Mesendoderm (in vitro differentiated cells): ENCODE measurements around the gene SRSF6.

Experiments
- DNase-seq: peaks from one replicate; pipeline ENCODE4 v3.0.0; 2013
- H2AK5ac ChIP-seq: 2 replicates; pipeline ENCODE4 v1.6.1; 2013; ENCODE audit warnings: low read length, inconsistent platforms
- H2BK120ac ChIP-seq: 2 replicates; pipeline ENCODE4 v1.6.1; 2013; ENCODE audit warnings: low read depth, mild to moderate bottlenecking, low read length, moderate library complexity, mixed read lengths
- H2BK15ac ChIP-seq: replicated peaks from 2 replicates; pipeline ENCODE4 v1.6.1; 2013; ENCODE audit warnings: low read depth, mild to moderate bottlenecking, moderate library complexity
- H2BK5ac ChIP-seq: 2 replicates; pipeline ENCODE4 v1.6.1; 2013; ENCODE audit warnings: low read length, inconsistent platforms
- H3K18ac ChIP-seq: 2 replicates; pipeline ENCODE4 v1.6.1; 2013; ENCODE audit warnings: mild to moderate bottlenecking, low read length, mixed read lengths
- H3K23ac ChIP-seq: one replicate; pipeline ENCODE4 v1.6.1; 2013; ENCODE audit warnings: low read length
- H3K27ac ChIP-seq: 2 replicates; pipeline ENCODE4 v1.5.1; 2013; ENCODE audit warnings: low read depth, mild to moderate bottlenecking, inconsistent platforms, low read length, moderate library complexity
- H3K27me3 ChIP-seq: 2 replicates; pipeline ENCODE4 v1.6.1; 2013; ENCODE audit warnings: low read length, control low read depth, mild to moderate bottlenecking, inconsistent platforms; ENCODE audit not compliant: insufficient read depth, poor library complexity
- H3K36me3 ChIP-seq: 2 replicates; pipeline ENCODE4 v1.6.1; 2013; ENCODE audit warnings: low read length, inconsistent platforms; ENCODE audit not compliant: control insufficient read depth, insufficient read depth
- H3K4ac ChIP-seq: one replicate; pipeline ENCODE4 v1.6.1; 2013; ENCODE audit warnings: low read depth, mild to moderate bottlenecking, low read length, moderate library complexity
- H3K4me1 ChIP-seq: 2 replicates; pipeline ENCODE4 v1.6.1; 2013; ENCODE audit warnings: low read depth, low read length, inconsistent platforms; ENCODE audit not compliant: control insufficient read depth
- H3K4me2 ChIP-seq: 2 replicates; pipeline ENCODE4 v1.6.1; 2013; ENCODE audit warnings: low read length
- H3K4me3 ChIP-seq: 2 replicates; pipeline ENCODE4 v1.5.1; 2013; ENCODE audit warnings: mild to moderate bottlenecking, low read length
- H3K56ac ChIP-seq: one replicate; pipeline ENCODE4 v1.6.1; 2013; ENCODE audit warnings: low read length
- H3K79me1 ChIP-seq: 2 replicates; pipeline ENCODE4 v1.6.1; 2013; ENCODE audit warnings: low read length, inconsistent platforms
- H3K79me2 ChIP-seq: 2 replicates; pipeline ENCODE4 v1.6.1; 2013; ENCODE audit warnings: mild to moderate bottlenecking, low read length; ENCODE audit not compliant: control insufficient read depth, insufficient read depth
- H3K9ac ChIP-seq: 2 replicates; pipeline ENCODE4 v1.6.1; 2013; ENCODE audit warnings: low read length, inconsistent platforms
- H4K5ac ChIP-seq: one replicate; pipeline ENCODE4 v1.6.1; 2013; ENCODE audit warnings: low read length
- H4K8ac ChIP-seq: one replicate; pipeline ENCODE4 v1.6.1; 2013; ENCODE audit warnings: low read depth, mild to moderate bottlenecking, control low read depth, low read length, moderate library complexity
- WGBS: extraction: QIAGEN DNeasy Blood & Tissue Kit; methylation state at CpG from one replicate; pipeline ENCODE4 v1.1.7; 2013; ENCODE audit warnings: low lambda C conversion rate, missing lambda C conversion rate; ENCODE audit not compliant: insufficient coverage; ENCODE audit errors: extremely low coverage; 5-methylcytosine and 5-hydroxymethylcytosine counted together

Gene SRSF6

GRCh38 chr20:43433250-43433854 lies 24.3 kb upstream of the SRSF6 start:
- no peak overlapping the region for H4K8ac ChIP-seq
- no peak overlapping the region for H2BK120ac ChIP-seq
- no peak overlapping the region for H3K4me3 ChIP-seq
- H4K5ac ChIP-seq = no peak overlapping the region
- H3K9ac ChIP-seq = no peak overlapping the region
- no peak overlapping the region for H2BK5ac ChIP-seq
- no peak overlapping the region for H2AK5ac ChIP-seq
- H3K4ac ChIP-seq = no peak overlapping the region
- no peak overlapping the region for H3K27ac ChIP-seq
- H3K79me2 ChIP-seq = no peaks in the 10 kb centered on the region
- WGBS = 100% methylated on average over 2 of the region's 4 CpGs
- H3K79me1 ChIP-seq = no peaks in the 10 kb centered on the region
- no peak overlapping the region for H3K4me2 ChIP-seq
- no peaks in the 10 kb centered on the region for H3K4me1 ChIP-seq
- H3K36me3 ChIP-seq = no peaks in the 10 kb centered on the region
- no peak overlapping the region for H3K18ac ChIP-seq
- H3K27me3 ChIP-seq = no peaks in the 10 kb centered on the region
- no peak overlapping the region for H3K23ac ChIP-seq
- H3K56ac ChIP-seq = no peak overlapping the region
- no peak for DNase-seq
- no peak overlapping the region for H2BK15ac ChIP-seq

- Histone ChIP-seq H4K5ac (no peak overlapping the region), H3K79me1 (no peaks in the 10 kb centered on the region), H3K79me2 (no peaks in the 10 kb centered on the region), H3K27ac (no peak overlapping the region), H3K4me3 (no peak overlapping the region), H2BK5ac (no peak overlapping the region), H3K4ac (no peak overlapping the region), H3K4me1 (no peaks in the 10 kb centered on the region), H2BK120ac (no peak overlapping the region), H2BK15ac (no peak overlapping the region), H2AK5ac (no peak overlapping the region), H3K56ac (no peak overlapping the region), H3K18ac (no peak overlapping the region), H4K8ac (no peak overlapping the region), H3K27me3 (no peaks in the 10 kb centered on the region), H3K23ac (no peak overlapping the region), H3K9ac (no peak overlapping the region), H3K36me3 (no peaks in the 10 kb centered on the region), H3K4me2 (no peak overlapping the region)
- no peak for DNase-seq
- no CpG with 5 or more reads among the region's 6 CpGs for WGBS
Observed at GRCh38 chr20:43434565-43434964, 23.1 kb upstream of the SRSF6 start.

DNA sequence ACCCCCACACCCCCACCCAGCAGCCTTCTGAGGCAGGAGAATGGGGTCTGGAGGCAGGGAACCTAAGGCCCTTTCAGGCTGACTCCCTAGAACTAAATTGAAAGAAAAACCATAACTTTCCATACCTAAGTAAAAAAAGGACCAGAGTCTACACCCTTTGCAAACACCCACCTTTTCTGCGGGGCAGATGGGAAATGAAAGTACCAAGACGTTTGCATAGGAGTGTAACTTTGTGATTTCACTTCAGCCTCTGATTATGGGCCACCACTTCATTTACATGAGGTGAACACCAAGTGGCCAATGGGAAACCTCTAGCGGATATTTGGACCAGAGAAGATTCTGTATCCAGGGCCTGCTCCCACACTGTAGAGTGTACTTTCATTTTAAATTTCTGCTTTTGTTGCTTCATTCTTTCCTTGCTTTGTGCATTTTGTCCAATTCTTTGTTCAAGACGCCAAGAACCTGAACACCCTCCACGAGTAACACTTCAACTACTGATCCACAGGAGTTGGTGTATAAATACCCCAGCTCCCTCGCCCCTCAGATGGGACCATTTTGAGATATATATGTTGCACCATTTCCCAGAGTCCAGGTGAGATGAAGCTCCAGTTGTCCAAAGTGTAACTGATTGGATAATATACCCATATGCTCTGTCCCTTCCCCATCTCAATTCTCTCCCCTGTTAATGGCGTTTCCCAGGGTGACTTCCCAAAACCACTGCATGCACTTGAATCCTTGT lies 18.9 kb upstream of the SRSF6 start:
- H4K5ac ChIP-seq = no peak overlapping the region
- no peaks in the 10 kb centered on the region for H3K79me1 ChIP-seq
- H3K4me3 ChIP-seq = no peak overlapping the region
- H2AK5ac ChIP-seq = no peak overlapping the region
- no peaks in the 10 kb centered on the region for H3K79me2 ChIP-seq
- no peaks in the 10 kb centered on the region for H3K4me1 ChIP-seq
- H2BK5ac ChIP-seq = no peak overlapping the region
- H4K8ac ChIP-seq = no peak overlapping the region
- no peak overlapping the region for H3K18ac ChIP-seq
- no peaks in the 10 kb centered on the region for H3K27me3 ChIP-seq
- no CpG with 5 or more reads among the region's 7 CpGs for WGBS
- no peaks in the 10 kb centered on the region for H3K36me3 ChIP-seq
- no peak overlapping the region for H3K27ac ChIP-seq
- no peak overlapping the region for H3K56ac ChIP-seq
- no peak overlapping the region for H3K4ac ChIP-seq
- no peak overlapping the region for H2BK15ac ChIP-seq
- DNase-seq = no peak
- no peak overlapping the region for H3K23ac ChIP-seq
- no peak overlapping the region for H3K4me2 ChIP-seq
- no peak overlapping the region for H2BK120ac ChIP-seq
- no peak overlapping the region for H3K9ac ChIP-seq

GRCh38 chr20:43440531-43440930 lies 17.2 kb upstream of the SRSF6 start:
- DNase-seq = no peak
- Histone ChIP-seq H3K56ac (no peak overlapping the region), H4K8ac (no peak overlapping the region), H3K18ac (no peak overlapping the region), H2BK15ac (no peak overlapping the region), H3K79me2 (no peaks in the 10 kb centered on the region), H3K9ac (no peak overlapping the region), H3K27ac (no peak overlapping the region), H4K5ac (no peak overlapping the region), H3K27me3 (no peaks in the 10 kb centered on the region), H3K4ac (no peak overlapping the region), H3K23ac (no peak overlapping the region), H2AK5ac (no peak overlapping the region), H3K36me3 (no peaks in the 10 kb centered on the region), H2BK120ac (no peak overlapping the region), H2BK5ac (no peak overlapping the region), H3K4me1 (no peaks in the 10 kb centered on the region), H3K4me2 (no peak overlapping the region), H3K4me3 (no peak overlapping the region), H3K79me1 (no peaks in the 10 kb centered on the region)
- no CpG with 5 or more reads among the region's 7 CpGs for WGBS

- H2BK15ac ChIP-seq = no peak overlapping the region
- H4K5ac ChIP-seq = no peak overlapping the region
- WGBS = no CpG with 5 or more reads among the region's 5 CpGs
- no peak overlapping the region for H4K8ac ChIP-seq
- no peak overlapping the region for H3K4me3 ChIP-seq
- no peak overlapping the region for H2BK5ac ChIP-seq
- no peaks in the 10 kb centered on the region for H3K4me1 ChIP-seq
- no peaks in the 10 kb centered on the region for H3K79me1 ChIP-seq
- H2AK5ac ChIP-seq = no peak overlapping the region
- no peak overlapping the region for H3K9ac ChIP-seq
- no peak overlapping the region for H3K4ac ChIP-seq
- H3K79me2 ChIP-seq = no peaks in the 10 kb centered on the region
- peak overlapping the region; percentile 60 for H3K56ac ChIP-seq
- H3K4me2 ChIP-seq = no peak overlapping the region
- H3K23ac ChIP-seq = no peak overlapping the region
- no peak overlapping the region for H2BK120ac ChIP-seq
- no peaks in the 10 kb centered on the region for H3K27me3 ChIP-seq
- H3K18ac ChIP-seq = no peak overlapping the region
- peak; percentile 84 for DNase-seq
- no peaks in the 10 kb centered on the region for H3K36me3 ChIP-seq
- no peak overlapping the region for H3K27ac ChIP-seq
Observed at GRCh38 chr20:43442282-43442880, 15.3 kb upstream of the SRSF6 start.
